ENCODE data around the gene ANKHD1. TPM values are rescaled to one million over a fixed set of nuclear protein-coding genes. Genes with fewer than 3 reads are reported as not detected.

Gene ANKHD1
- total RNA-seq, 1 donor from 2014 or later, result 129 TPM

DNA sequence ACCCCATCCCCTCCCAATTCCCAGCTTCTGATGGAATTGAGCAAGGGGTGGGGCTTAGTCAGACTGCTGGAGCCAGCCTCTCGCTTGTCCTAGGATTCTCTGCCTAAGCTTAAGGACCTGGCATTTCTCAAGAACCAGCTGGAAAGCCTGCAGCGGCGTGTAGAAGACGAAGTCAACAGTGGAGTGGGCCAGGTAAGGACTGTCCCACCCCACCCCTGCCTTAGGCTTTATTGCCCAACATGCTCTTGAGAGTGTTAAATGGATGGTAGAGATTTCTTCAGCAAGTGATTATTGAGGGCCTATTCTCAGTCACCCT lies 164.1 kb downstream of the ANKHD1 start:
- H3K4me1 Mint-ChIP-seq (ENCODE audit: unreplicated experiment), result peaks cover 9% of the 10 kb centered on the region
- TF ChIP-seq, protein P1, sequence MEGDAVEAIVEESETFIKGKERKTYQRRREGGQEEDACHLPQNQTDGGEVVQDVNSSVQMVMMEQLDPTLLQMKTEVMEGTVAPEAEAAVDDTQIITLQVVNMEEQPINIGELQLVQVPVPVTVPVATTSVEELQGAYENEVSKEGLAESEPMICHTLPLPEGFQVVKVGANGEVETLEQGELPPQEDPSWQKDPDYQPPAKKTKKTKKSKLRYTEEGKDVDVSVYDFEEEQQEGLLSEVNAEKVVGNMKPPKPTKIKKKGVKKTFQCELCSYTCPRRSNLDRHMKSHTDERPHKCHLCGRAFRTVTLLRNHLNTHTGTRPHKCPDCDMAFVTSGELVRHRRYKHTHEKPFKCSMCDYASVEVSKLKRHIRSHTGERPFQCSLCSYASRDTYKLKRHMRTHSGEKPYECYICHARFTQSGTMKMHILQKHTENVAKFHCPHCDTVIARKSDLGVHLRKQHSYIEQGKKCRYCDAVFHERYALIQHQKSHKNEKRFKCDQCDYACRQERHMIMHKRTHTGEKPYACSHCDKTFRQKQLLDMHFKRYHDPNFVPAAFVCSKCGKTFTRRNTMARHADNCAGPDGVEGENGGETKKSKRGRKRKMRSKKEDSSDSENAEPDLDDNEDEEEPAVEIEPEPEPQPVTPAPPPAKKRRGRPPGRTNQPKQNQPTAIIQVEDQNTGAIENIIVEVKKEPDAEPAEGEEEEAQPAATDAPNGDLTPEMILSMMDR (conservative IDR thresholded peaks at IDR 0.05), result no peak
- H3K4me3 Mint-ChIP-seq, result peak overlapping the region; percentile 90
- peaks cover 7% of the 10 kb centered on the region for H3K36me3 Mint-ChIP-seq
- peak overlapping the region; percentile 87 for H3K27ac Mint-ChIP-seq
- no peak for DNase-seq (ENCODE audit: extremely low spot score, unreplicated experiment)
- no peaks in the 10 kb centered on the region for H3K27me3 Mint-ChIP-seq
- no peaks in the 10 kb centered on the region for H3K9me3 Mint-ChIP-seq

DNA sequence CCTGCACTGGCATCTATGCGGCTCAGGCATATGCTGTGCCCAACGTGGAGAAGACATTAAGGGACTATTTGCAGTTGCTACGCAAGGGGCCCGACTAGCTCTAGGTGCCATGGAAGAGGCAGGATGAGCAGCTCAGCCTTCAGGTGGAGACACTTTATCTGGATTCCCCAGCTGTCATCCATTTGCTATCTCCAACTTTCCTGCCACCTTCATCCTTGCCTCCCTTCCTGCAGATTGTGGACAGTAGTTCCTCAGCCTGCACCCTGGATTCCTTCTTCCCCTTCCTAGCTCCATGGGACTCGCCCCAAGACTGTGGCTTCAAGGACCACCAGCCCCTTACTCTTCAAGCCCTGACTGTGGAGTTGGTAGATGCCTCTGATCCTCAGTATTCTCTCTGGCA lies 165.0 kb downstream of the ANKHD1 start:
- peaks cover 4% of the 10 kb centered on the region for H3K36me3 Mint-ChIP-seq
- no peaks in the 10 kb centered on the region for H3K9me3 Mint-ChIP-seq

DNA sequence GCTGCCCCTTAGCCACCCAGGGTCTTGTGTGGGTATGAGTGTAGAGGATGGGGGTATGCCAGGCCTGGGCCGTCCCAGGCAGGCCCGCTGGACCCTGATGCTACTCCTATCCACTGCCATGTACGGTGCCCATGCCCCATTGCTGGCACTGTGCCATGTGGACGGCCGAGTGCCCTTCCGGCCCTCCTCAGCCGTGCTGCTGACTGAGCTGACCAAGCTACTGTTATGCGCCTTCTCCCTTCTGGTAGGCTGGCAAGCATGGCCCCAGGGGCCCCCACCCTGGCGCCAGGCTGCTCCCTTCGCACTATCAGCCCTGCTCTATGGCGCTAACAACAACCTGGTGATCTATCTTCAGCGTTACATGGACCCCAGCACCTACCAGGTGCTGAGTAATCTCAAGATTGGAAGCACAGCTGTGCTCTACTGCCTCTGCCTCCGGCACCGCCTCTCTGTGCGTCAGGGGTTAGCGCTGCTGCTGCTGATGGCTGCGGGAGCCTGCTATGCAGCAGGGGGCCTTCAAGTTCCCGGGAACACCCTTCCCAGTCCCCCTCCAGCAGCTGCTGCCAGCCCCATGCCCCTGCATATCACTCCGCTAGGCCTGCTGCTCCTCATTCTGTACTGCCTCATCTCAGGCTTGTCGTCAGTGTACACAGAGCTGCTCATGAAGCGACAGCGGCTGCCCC lies 165.6 kb downstream of the ANKHD1 start:
- peak; percentile 47 for DNase-seq (ENCODE audit: extremely low spot score, unreplicated experiment)
- TF ChIP-seq, protein P1 (conservative IDR thresholded peaks at IDR 0.05), result no peak
- peaks cover 9% of the 10 kb centered on the region for H3K4me1 Mint-ChIP-seq (ENCODE audit: unreplicated experiment)
- H3K9me3 Mint-ChIP-seq, result no peaks in the 10 kb centered on the region
- H3K4me3 Mint-ChIP-seq, result peak overlapping the region; percentile 51
- no peaks in the 10 kb centered on the region for H3K27me3 Mint-ChIP-seq
- peaks cover 4% of the 10 kb centered on the region for H3K36me3 Mint-ChIP-seq
- H3K27ac Mint-ChIP-seq, result peak overlapping the region; percentile 43

More for the DNA sequence above, 165.0 kb downstream of the ANKHD1 start:
- H3K27me3 Mint-ChIP-seq, result no peaks in the 10 kb centered on the region
- peak overlapping the region; percentile 43 for H3K27ac Mint-ChIP-seq
- TF ChIP-seq, protein P1 (conservative IDR thresholded peaks at IDR 0.05), result no peak
- peaks cover 9% of the 10 kb centered on the region for H3K4me1 Mint-ChIP-seq (ENCODE audit: unreplicated experiment)
- DNase-seq (ENCODE audit: extremely low spot score, unreplicated experiment), result no peak
- H3K4me3 Mint-ChIP-seq, result peak overlapping the region; percentile 51

DNA sequence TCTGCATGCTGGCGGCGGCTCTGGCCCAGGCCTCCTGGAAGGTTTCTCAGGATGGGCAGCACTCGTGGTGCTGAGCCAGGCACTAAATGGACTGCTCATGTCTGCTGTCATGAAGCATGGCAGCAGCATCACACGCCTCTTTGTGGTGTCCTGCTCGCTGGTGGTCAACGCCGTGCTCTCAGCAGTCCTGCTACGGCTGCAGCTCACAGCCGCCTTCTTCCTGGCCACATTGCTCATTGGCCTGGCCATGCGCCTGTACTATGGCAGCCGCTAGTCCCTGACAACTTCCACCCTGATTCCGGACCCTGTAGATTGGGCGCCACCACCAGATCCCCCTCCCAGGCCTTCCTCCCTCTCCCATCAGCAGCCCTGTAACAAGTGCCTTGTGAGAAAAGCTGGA lies 166.2 kb downstream of the ANKHD1 start:
- H3K9me3 Mint-ChIP-seq, result no peaks in the 10 kb centered on the region
- peaks cover 9% of the 10 kb centered on the region for H3K4me1 Mint-ChIP-seq (ENCODE audit: unreplicated experiment)
- no peaks in the 10 kb centered on the region for H3K27me3 Mint-ChIP-seq
- DNase-seq (ENCODE audit: extremely low spot score, unreplicated experiment), result no peak
- TF ChIP-seq, protein P1 (conservative IDR thresholded peaks at IDR 0.05), result no peak
- H3K27ac Mint-ChIP-seq, result no peak overlapping the region
- peaks cover 4% of the 10 kb centered on the region for H3K36me3 Mint-ChIP-seq
- peak overlapping the region; percentile 44 for H3K4me3 Mint-ChIP-seq

DNA sequence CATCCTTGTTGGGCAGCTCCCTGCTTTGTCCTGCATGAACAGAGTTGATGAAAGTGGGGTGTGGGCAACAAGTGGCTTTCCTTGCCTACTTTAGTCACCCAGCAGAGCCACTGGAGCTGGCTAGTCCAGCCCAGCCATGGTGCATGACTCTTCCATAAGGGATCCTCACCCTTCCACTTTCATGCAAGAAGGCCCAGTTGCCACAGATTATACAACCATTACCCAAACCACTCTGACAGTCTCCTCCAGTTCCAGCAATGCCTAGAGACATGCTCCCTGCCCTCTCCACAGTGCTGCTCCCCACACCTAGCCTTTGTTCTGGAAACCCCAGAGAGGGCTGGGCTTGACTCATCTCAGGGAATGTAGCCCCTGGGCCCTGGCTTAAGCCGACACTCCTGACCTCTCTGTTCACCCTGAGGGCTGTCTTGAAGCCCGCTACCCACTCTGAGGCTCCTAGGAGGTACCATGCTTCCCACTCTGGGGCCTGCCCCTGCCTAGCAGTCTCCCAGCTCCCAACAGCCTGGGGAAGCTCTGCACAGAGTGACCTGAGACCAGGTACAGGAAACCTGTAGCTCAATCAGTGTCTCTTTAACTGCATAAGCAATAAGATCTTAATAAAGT lies 166.9 kb downstream of the ANKHD1 start:
- H3K27me3 Mint-ChIP-seq, result no peaks in the 10 kb centered on the region
- peaks cover 4% of the 10 kb centered on the region for H3K36me3 Mint-ChIP-seq
- DNase-seq (ENCODE audit: extremely low spot score, unreplicated experiment), result peak; percentile 58
- H3K27ac Mint-ChIP-seq, result no peak overlapping the region
- H3K4me1 Mint-ChIP-seq (ENCODE audit: unreplicated experiment), result peaks cover 9% of the 10 kb centered on the region
- TF ChIP-seq, protein P1 (conservative IDR thresholded peaks at IDR 0.05), result no peak
- no peaks in the 10 kb centered on the region for H3K9me3 Mint-ChIP-seq
- no peak overlapping the region for H3K4me3 Mint-ChIP-seq

Data from type B pancreatic cell (in vitro differentiated cells).